ENCODE data around the gene BRD8.
"Not testable (repeated sequence)": the region's sequence is repeated elsewhere in the genome, so short reads cannot be mapped to it uniquely, and the experiment has no call there.

Gene BRD8

GRCh38 chr5:138155977-138156376 lies 22.5 kb downstream of the BRD8 start:
- not testable (repeated sequence) for DNase-seq

- no peak for DNase-seq
These were observed 28.9 kb downstream of the BRD8 start for GRCh38 chr5:138149530-138149929.

- DNase-seq: no peak
These were observed 29.6 kb downstream of the BRD8 start for GRCh38 chr5:138148811-138149210.

GRCh38 chr5:138143578-138143977 lies 34.9 kb downstream of the BRD8 start:
- not testable (repeated sequence) for DNase-seq

DNA sequence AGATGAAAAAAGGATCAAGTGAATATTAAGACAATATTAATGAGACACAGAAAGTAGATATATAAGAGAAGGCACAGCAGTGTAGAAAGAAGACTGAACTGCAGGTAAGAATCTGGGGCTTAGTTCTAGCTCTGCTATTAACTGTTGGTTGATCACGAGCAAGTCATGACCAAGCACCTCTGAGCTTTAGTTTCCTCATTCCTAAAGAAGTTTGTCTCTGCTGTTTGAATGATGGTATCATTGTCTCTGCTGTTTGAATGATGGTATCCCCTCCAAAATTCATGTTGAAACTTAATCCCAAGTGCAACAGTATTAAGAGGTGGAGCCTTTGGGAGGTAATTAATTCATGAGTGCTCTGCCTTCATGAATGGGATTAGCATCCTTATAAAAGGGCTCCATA lies 36.7 kb downstream of the BRD8 start:
- DNase-seq: no peak

GRCh38 chr5:138140268-138140667 lies 38.2 kb downstream of the BRD8 start:
- DNase-seq: no peak

GRCh38 chr5:138139781-138140090 lies 38.7 kb downstream of the BRD8 start:
- no peak for DNase-seq

DNA sequence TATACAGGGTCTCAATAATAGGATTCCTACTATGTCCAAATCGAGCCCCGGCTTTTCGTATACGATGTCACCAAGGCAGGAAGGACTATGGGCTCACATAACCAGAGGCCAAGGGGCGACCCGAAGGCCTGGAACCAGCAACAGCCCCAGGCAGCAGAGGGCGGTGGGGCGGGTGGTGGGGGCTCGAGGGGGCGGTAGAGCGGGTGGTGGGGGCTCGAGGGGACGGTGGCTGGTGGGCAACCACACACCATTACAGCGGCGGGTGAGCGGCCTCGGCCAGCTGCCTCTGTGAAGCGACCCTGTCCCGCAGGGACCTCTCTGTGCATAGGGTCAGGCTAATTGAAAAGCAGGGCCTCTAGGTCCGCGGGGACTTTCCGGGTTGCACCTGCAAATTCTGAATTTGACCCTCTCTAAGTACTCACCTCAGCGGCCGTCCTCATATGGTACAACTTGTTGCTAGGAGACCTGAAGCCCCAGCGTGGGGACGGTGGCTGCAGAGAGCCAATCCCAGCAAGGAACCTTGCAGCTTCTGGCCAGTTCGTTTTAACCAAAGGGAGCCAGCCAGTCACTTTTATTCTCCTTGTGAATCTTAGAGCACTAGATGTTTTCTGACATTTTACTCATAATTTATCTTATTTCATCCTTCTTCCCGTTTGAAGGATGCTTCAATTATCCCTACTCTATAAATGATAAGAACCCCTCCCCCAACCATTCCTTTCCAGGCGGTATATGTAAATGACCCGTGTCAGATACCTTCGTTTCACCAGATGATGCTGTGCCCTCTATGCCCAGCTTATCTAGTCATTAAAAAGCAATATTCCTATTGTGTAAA lies 39.3 kb downstream of the BRD8 start, which contains the start of gene NME5:
Gene NME5 (minus strand): TSS at position 480 of the 832 bp plus-strand sequence. CDS start 648 bp downstream, outside the sequence.
- no peak for DNase-seq

GRCh38 chr5:138132543-138132942 lies 45.9 kb downstream of the BRD8 start:
- no peak for DNase-seq

- DNase-seq: no peak
These were observed 49.1 kb downstream of the BRD8 start for GRCh38 chr5:138129347-138129746.

- DNase-seq: no peak
These were observed 50.1 kb downstream of the BRD8 start for GRCh38 chr5:138128334-138128733.

DNA sequence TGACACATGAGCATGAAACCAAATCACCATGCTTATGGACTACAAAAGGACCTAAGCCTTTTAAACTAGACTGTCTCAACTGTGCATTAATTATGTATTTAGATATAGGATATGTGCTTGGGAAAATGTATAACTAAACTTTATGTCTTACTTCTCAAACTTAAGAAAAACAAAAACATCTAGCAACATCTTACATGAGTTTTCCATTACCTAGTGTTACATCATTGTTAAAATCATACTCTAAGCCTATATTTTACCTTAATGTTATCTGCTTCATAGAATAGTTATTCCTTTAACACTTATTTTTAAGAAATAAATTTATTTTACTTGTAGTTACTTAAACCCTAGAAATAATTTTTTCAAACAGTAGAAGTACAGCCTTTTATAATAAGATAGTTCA lies 63.2 kb downstream of the BRD8 start:
- DNase-seq: no peak

DNA sequence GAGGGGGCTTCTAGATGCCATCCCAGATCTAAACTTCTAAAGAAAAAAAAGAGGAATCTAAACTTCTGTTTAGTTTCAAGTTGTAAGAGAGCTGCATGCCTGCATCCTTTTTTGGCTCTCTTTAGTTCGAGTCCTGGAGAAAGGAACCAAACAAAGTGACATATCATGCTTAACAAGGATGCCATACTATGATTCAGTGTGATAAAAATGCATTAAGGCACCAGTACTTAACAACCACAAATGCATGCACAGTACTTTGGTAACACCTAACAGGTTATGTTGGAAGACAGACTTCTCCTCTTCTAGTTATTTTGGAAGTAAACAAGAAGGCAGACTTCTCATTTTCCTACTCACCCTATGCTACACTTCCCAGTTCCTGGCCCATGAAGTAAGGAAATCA lies 66.5 kb downstream of the BRD8 start:
- no peak for DNase-seq

DNA sequence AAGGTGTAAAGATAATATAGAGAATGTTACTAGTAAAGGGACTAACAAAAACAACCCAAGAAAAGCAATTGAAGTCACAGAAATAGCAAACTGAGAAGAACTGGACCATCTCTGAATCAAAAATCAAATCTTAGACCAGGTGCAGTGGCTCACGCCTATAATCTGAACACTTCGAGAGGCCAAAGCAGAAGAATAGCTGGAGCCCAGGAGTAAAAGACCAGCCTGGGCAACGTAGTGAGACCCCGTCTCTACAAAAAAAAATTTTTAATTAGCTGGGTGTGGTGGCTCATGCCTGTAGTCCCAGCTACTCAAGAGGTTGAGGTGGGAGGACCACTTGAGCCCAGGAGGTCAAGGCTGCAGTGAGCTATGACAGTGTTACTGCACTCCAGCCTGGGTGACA lies 67.2 kb downstream of the BRD8 start:
- DNase-seq: no peak

- DNase-seq: no peak
These were observed 68.0 kb downstream of the BRD8 start for GRCh38 chr5:138110266-138110963.

DNA sequence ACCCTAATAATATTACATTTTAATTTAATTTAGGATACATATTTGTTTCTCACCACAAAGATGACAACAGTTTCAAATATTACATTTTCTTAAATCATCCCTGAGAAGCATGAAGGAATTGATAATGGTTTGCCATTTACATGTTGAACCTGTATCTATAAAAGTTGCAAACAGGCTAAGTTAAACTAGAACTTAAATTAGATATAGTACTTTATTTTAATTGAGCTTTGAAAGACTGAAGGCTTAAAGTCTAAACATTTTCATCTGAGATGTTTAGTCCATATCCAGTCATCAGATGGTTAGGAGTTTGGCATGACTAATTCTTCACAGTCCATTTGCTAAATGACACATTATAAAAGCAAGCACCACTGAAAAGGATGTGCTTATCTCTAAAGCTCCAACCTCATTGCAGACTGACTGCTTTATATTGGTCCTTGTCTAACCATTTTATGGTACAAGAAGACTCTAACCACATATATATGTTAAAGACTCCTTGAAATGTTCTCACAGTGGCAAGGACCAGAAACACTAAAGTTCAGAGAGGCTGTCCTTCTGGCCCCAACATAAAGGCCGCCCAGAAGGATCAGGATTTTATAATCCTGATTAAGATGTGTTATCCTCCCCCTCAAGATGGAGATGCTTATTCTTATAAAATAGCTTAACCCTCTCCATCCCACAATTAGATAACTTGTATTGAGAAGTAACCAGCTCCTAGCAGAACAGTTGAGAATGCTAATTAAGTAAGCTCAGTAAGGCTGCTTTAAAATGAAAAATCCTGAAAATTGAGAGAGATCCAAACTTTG lies 68.8 kb downstream of the BRD8 start:
- no peak for DNase-seq

DNA sequence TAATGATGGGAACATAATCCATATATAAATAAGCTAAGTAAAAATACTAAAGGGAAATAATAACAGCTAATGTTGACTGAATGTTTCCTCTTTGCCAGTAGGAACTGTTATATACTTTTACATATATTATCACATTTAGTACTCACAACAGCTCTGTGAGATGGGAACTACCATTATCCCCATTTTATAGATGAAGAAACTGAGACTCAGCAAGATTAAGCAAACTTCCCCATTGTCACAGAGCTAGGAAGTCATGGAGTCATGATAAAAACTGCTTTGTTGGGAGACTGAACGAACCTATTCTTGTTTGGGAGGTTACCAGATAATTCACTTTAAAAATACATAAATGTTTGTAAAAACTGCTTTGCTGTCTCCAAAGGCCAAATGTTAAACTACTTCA lies 71.2 kb downstream of the BRD8 start:
- DNase-seq: no peak

GRCh38 chr5:138105709-138106108 lies 72.7 kb downstream of the BRD8 start:
- no peak for DNase-seq

DNA sequence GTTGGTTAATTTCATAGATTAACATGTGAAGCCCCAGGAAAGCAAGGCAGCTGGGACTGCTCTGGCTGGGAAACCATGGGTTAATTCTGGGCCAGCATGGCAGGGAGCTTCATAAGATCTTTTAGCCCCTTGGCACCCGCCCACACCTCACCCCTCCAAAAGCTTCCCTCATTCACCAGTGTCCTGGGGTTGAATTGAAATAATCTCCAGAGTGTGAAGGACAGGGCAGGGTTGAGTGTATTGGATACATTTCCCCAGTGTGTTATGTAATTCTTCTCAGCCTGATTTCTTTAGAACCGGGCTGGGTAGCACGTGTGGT lies 75.2 kb downstream of the BRD8 start:
- DNase-seq: no peak

DNA sequence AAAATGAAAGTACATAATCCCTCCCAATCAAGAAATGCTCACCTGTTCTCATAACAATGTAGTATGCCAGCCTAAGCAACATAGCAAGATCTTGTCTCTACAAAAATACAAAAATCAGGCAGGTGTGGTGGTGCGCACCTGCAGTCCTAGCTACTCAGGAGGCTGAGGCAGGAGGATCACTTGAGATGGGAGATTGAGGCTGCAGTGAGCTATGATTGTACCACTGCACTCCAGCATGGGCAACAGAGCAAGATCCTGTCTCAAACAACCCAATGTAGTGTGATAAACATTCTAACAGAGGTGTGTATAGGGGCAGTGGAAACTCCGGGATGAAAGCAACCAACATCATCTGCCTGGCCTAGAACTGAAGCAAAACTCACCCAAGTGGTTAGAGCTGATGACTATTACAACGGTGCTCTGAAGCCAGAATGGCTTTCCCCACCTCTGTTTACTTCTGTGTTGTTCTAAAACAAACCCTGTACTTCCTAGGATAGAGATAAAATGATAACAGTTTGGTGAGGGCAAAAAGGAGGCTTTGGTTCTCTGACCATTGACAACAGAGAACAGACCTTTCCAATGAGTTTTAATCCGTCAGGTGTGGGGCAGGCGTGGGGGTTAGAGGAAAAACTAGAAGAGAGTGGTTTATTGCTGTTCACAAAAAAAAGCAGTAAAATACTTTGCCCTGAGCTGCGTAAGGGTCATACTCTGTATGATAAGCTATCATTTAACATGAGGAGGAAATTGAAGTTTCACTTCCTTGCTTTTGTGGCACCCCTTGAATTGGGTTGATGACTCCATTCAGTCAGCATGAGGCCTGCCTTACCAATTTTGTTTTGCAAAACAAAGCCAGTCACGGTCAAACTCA lies 75.7 kb downstream of the BRD8 start:
- peak in 1 of 2 donors; percentile 12 for DNase-seq

DNA sequence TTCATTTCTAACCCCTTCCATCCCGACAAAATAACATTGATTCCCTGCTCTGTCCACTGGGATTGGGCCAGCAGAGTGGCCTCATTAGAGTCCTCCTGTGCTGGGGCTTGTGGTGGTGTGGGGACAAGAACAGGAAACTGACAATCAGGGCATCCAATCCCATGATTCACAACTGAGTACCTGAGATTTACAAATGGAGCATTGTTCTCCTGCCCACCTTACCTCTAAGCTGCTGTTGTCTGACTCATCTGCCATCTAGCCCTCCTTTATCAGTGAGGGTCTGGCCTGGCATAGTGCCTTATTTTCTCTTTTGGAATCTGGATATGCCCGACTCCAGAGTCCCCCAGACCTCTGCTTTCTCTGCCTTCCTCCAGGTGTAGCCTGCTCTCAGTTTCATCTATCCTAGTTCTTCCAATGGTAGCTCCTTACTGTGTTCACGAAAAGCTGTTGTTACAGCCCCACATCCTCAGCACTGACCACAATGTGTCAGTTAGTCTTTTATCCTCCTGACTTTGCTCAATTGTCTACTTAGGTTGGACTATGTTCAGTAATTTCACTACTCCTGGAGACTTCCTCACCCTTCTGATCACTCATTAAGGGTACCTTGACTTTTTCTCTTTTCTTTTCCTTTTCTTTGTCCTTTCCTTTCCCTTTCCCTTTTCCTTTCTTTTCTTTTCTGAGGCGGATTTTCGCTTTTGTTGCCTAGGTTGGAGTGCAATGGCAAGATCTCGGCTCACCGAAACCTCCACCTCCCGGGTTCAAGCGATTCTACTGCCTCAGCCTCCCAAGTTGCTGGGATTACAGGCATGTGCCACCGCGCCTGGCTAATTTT lies 81.2 kb downstream of the BRD8 start:
- no peak for DNase-seq

DNA sequence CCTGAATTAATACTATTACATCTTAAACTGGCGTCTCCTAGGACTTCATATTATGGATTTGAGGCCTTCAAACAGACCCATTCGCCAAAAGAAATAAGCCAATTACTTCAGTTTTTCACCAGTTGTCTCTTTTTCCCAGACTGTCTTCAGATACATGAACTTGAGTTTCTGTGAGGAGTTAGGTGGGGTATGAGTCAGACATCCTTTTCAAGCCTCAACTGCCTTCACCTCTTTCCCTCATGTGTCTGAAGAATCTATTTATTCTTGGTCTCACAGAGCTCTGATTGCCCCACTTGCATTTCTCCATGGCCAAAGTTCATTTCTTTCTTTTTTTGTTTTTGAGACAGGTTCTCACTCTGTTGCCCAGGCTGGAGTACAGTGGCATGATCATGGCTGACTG lies 82.1 kb downstream of the BRD8 start:
- no peak for DNase-seq
